GM18517 (cell line): Measurements from ENCODE around the gene ZNF184.
A peak's percentile ranks its signal among the peaks of the same experiment; 100 is the strongest.

Experiments used
- ATAC-seq: cut with Tn5 transposase; IDR thresholded peaks from one replicate; pipeline ENCODE4 v1.9.1; 2021; ENCODE audit warnings: mild to moderate bottlenecking, moderate library complexity; ENCODE audit not compliant: unreplicated experiment

The ZNF184 gene

DNA sequence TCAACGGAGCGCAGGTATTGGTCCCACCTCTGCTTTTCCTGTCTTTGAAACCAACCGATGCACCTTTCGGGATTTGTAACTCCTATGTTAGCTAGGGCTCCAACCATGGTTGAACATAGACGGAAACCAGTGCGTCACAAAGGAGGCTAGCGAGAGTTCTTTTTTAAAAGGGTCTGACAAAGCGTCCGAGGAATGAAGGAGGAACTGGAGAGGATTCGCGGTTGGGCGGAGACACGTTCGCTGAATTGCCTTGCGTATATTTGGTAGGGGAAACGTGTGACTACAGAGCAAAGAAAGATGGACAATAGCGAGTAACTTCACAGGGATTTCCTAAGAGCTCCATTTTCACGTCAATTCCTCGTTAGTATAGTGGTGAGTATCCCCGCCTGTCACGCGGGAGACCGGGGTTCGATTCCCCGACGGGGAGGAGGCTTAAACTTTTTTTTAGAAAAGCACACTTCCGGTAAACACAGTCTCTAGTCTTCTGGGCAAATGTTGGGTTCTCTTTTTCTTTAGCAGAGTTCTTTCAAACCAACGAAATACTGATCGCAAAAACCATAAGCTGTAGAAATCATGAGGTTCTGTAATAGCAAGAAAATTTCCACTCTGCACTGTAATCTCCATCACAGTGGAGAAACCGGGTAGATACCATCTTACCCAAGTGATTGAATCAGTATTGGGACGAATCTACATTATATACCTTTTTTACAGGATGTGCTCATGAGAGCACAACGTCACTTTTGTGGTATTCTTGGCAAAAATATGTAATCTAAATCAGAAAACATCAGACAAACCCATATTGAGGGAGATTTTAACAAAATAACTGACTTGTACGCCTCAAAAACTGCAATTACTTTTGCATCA lies 6.6 kb upstream of the ZNF184 start:
- peak; percentile 57 for ATAC-seq

- ATAC-seq = peak; percentile 59
Measured at GRCh38 chr6:27478706-27479318, 5.9 kb upstream of the ZNF184 start.

DNA sequence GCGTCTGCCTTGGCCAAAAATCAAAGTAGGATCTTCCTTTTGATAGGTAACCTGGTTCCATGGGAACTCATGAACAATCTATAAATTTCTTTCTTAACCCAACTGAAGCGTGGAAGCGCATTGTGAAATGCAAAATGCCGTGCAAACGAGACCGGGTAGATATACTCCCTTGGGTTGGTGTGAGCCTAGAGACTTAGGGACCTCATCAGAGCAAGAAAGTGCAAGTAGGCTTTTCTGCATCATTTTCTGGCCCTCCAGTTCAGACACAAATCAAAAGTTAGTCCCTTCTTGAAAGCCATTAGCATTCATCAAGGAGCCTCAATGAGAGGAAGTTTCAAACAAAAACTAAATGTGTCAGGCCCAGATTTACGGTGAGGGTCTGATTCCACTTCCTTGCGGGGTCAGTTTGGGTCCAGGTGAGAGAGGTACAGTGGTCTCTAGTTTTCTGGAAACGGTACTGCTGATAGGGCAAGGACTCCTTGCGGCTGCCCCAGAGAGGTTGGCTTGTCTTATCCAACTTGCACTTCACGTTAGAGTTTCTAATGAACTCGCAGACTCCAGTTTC lies 5.3 kb upstream of the ZNF184 start:
- ATAC-seq = peak; percentile 12

GRCh38 chr6:27477318-27478013 lies 4.6 kb upstream of the ZNF184 start:
- ATAC-seq = no peak

- ATAC-seq = no peak
Measured at GRCh38 chr6:27476090-27476489, 3.2 kb upstream of the ZNF184 start.

GRCh38 chr6:27474672-27475071 lies 1.8 kb upstream of the ZNF184 start:
- no peak for ATAC-seq

GRCh38 chr6:27474172-27474465 lies 1.2 kb upstream of the ZNF184 start:
- no peak for ATAC-seq

GRCh38 chr6:27472182-27472616 lies 706 bp downstream of the ZNF184 start:
- peak; percentile 41 for ATAC-seq

- ATAC-seq = no peak
Measured at GRCh38 chr6:27471365-27472115, 1.4 kb downstream of the ZNF184 start.

- no peak for ATAC-seq
Measured at GRCh38 chr6:27470023-27470422, 2.9 kb downstream of the ZNF184 start.

DNA sequence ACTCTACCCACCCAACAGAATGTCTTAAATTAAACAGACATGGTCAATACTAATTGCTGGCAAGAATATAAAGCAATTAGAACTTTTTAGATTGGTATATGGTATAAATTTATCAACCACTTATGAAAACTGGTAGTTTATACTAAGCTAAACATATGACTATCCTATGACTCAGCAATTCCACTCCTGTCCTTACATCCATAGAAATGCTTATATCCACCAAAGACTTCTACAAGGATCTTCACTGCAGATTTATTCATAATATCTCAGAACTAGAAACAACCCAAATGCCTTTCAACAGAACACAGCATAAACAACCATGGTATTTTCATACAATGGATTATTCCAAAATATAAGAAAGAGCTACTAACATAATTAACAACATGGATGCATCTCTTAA lies 4.6 kb downstream of the ZNF184 start:
- ATAC-seq = no peak

- ATAC-seq = no peak
Measured at GRCh38 chr6:27452496-27452897, 20.4 kb downstream of the ZNF184 start.

- no peak for ATAC-seq
Measured at GRCh38 chr6:27451660-27452390, 21.1 kb downstream of the ZNF184 start.

GRCh38 chr6:27448456-27448855 lies 24.4 kb downstream of the ZNF184 start:
- ATAC-seq = no peak

DNA sequence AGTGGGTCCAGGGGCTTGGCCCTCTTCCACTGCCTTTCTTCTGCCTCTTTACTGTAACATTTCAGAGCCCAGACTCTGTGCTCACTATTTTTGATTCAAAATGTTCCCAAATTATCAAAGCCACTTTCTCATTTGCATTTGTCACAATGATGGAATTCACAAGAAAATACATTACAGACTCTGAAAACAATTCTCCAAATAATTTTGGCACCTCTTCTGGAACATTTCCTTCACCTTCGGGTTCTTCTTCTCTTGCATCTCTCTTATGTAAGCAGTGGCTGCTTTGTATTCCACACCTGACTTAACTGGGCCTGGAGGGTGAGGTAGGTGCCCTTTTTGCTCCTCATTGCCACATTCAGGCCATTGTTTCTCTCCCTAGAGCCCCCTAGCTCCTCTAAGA lies 30.0 kb downstream of the ZNF184 start:
- ATAC-seq = no peak

GRCh38 chr6:27441001-27441400 lies 31.9 kb downstream of the ZNF184 start:
- ATAC-seq = no peak

GRCh38 chr6:27439371-27439770 lies 33.5 kb downstream of the ZNF184 start:
- no peak for ATAC-seq

DNA sequence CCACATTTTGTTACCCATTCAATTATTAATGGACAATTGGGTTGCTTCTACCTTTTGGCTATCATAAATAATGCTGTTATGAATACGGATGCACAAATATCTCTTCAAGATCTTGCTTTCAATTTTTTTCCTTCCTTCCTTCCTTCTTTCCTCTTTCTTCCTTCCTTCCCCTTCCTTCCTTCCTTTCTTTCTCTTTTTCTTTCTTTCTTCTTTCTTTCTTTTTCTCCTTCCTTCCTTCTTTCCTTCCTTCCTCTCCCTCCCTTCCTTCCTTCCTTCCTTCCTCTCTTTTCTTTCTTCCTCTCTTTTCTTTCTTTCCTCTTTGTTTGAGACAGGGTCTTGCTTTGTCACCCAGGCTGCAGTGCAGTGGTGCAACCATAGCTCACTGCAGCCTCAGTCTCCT lies 39.2 kb downstream of the ZNF184 start:
- no peak for ATAC-seq

GRCh38 chr6:27428966-27429365 lies 43.9 kb downstream of the ZNF184 start:
- no peak for ATAC-seq

DNA sequence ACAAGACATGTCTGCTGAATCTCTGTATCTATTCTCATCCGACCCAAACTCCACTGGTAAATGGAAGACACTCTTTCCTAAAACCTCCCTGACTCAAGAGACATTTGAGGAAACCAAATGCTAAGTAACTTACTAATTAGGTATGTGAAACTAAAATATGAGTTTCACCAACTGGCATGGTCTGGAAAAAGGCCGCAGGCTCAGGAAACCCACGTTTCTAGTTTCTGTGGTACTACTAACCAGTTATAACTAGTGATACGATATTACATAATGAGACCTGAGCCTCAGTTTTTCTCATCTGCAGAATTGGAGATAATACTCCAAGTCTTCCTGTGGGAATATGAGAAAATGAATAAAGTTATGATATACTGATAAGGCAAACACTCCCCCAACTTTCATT lies 44.4 kb downstream of the ZNF184 start:
- no peak for ATAC-seq
